ENCODE data around the gene HARS1.

GRCh38 chr5:140671472-140672125, 19.6 kb downstream of the HARS1 start:
- TF ChIP-seq CTCF (IDR thresholded peaks at IDR 0.05) (no peak), POLR2A (IDR thresholded peaks at IDR 0.05) (no peak)

Measured in body of pancreas (tissue), 4 donors.